NCI-H1436 treated with DMSO at 0.1 percent for 48 hours (cell line): ENCODE results near the gene PCSK5.

ENCODE experiments used
- DNase-seq: peaks from one replicate; lab custom pipeline; 2025; lab: John Stamatoyannopoulos, UW

The PCSK5 gene

GRCh38 chr9:76138360-76138759, 247.9 kb downstream of the PCSK5 start:
- DNase-seq, result no peak

DNA sequence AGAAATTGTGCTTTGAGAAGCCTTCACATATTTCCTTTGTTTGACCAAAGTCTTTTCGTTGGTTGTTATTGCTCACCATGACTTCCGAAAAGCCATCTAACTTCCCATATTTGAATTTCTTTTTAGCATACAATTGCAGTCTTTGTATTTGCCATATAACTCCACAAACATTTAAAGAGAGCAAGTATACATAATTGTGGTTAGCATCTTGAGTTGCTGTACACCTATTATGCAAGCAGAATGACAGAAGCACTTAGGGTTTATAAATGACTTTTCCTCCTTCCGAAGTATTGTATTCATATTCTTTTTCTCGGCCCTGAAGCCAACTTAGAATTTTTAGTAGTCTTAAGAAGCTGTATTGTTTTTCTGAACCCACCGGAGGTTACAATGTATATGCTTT, 253.4 kb downstream of the PCSK5 start:
- no peak for DNase-seq

- DNase-seq, result no peak
Measured at GRCh38 chr9:76150013-76150412, 259.5 kb downstream of the PCSK5 start.

DNA sequence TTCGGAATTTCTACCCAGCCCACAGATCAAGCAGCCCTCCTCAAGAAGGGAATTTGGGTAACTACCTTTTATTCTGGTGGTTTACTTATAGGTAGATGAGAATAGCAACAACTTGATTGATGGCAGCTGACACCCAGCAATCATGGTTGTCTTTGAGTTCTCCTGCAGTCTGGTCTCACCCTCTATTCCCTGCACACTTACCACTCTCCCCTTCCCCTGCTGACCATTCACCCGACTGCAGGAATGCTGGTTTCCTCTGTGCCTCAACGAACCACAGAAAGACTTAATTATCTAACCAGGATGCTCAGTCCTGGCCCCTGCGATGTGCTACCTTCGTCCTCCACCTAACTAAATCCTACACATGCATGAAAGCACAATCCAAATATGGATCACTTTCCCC, 260.8 kb downstream of the PCSK5 start:
- no peak for DNase-seq

- no peak for DNase-seq
Measured at GRCh38 chr9:76153339-76153738, 262.9 kb downstream of the PCSK5 start.

DNA sequence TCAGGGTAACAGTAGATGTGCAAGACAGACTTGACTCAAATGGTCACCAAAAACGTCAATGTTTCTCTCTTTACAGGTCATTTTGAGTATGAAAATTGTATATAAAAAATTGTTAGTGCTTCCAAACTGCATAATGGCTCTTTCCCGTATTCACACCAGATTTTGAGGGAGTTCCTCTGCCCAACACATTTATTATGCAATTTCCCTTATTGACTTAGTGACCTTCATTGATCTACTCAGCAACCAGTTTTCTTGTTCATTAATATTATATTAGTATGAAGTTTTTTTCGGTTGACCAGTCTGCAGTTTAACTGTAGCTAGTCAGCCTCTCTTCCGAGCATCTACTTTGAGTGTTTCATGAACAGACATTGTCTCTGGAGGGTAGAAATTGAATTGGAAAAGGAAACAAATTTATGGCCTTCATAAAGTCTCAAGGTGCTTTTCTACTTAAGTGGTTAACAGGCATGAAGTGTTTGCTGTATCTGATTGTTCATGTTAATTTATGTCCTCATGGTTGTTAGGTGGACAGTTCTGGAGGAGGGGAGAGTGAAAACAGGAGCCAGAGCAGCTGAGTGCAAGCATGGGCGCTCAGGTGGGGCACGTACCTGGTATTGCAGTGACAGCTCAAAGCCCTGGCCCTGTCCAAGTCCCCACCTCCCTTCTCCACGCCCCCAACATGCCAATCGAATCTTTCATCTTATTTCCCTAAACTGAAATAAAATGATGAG, 263.6 kb downstream of the PCSK5 start:
- no peak for DNase-seq

- DNase-seq, result no peak
Measured at GRCh38 chr9:76155361-76155760, 264.9 kb downstream of the PCSK5 start.

GRCh38 chr9:76158713-76159112, 268.2 kb downstream of the PCSK5 start:
- no peak for DNase-seq

DNA sequence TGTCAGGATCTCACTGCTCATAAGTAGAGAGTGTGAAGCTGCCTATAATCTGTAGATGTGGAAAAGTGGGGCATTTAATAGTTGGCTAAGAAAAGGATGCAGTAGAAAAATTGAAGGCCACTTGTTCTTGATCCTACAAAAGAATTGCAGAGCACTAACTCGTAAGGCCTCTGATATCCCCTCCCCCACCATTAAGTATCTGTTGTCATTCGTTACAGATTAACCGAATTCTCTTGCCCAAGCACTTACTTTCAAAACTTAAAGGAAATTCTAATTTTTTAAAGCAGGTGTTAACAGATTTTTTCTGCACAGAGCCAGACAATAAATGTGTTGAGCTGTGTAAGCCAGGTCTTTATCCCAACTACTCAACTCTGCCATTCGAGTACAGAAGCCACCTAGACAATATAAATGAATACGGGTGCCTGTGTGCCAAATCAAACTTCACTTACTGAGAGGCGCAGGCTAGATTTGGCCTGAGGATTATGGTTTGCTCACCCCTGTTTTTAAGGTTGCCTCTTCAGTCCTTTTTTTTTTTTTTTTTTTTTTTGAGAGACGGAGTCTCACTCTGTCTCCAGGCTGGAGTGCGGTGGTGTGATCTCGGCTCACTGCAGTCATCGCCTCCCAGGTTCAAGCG, 268.9 kb downstream of the PCSK5 start:
- no peak for DNase-seq

DNA sequence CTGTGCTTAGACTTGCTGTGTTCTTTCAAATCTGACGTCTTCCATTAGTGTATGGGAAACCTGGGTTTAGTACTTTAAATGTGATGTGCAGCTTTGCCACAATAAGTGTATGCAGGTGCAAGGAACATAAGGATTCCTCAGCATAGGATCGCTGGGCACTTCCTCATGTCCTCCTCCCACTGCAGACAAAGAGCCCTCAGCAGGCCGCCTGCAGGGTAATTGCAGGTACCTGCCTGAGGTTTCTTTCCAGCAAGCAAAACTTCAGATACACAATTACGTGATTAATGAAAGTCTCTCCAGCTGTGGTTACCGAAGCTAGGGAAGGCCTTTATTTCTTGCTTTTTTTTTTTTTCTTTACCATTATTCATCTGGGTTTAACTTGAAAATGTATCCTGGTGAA, 270.6 kb downstream of the PCSK5 start:
- no peak for DNase-seq

- no peak for DNase-seq
Measured at GRCh38 chr9:76161541-76161940, 271.1 kb downstream of the PCSK5 start.

- no peak for DNase-seq
Measured at GRCh38 chr9:76162086-76162730, 271.7 kb downstream of the PCSK5 start.

DNA sequence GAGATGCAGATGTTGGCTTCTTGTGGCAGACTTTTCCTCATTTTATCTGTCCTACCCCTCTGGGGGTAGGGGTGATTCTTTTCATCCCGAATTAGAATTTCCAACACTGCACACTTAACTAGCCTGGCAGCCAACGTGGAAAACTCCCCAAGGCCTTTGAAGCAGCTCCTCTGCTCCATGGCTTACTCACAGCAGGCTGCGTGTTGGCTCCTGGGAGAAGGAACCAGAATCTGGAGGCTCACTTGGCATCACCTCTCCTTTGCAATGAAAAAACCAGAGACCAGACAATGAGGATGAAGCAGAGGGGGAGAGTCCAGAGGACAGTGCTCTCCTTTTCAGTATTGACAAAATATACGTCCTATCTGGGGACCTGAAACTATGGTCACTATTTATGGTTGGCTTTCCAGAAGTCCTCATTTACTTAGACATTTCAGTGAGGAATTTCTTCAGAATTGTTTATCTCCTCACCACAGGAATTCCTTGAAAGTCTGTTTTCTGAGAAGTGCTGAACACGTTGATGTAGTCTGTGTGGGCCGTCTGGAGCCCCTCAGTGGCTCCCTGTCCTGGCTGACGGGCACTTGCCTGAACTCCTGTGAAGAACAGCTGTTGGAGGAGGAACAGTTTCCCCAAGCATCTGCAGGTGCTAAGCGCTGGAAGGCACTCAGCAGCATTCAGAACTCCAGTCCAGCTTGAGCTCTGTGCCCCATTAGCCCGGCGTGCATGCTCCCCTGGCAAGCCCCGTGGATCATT, 272.5 kb downstream of the PCSK5 start:
- DNase-seq, result no peak

GRCh38 chr9:76166526-76166925, 276.1 kb downstream of the PCSK5 start:
- DNase-seq, result no peak

- DNase-seq, result no peak
Measured at GRCh38 chr9:76176171-76176570, 285.7 kb downstream of the PCSK5 start.

DNA sequence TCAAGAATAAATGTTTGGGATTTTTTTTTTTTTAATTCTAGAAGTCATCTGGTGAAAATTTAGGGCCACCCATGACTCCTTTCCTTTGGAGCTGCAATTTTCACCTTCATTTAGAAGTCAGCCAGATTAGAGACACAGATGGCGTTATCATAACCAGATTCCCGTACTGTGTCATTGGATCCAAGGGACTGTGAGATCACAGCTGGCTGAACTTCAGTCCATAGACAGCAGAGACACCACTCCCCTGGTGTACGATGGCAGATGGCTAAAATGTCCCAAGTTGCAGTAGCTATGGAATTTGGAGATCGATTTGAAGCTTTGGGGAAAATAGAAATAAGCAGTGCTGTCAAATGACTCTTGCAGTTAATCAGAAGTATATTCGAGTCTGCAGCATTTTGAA, 287.5 kb downstream of the PCSK5 start:
- DNase-seq, result no peak

- no peak for DNase-seq
Measured at GRCh38 chr9:76180541-76180940, 290.1 kb downstream of the PCSK5 start.

DNA sequence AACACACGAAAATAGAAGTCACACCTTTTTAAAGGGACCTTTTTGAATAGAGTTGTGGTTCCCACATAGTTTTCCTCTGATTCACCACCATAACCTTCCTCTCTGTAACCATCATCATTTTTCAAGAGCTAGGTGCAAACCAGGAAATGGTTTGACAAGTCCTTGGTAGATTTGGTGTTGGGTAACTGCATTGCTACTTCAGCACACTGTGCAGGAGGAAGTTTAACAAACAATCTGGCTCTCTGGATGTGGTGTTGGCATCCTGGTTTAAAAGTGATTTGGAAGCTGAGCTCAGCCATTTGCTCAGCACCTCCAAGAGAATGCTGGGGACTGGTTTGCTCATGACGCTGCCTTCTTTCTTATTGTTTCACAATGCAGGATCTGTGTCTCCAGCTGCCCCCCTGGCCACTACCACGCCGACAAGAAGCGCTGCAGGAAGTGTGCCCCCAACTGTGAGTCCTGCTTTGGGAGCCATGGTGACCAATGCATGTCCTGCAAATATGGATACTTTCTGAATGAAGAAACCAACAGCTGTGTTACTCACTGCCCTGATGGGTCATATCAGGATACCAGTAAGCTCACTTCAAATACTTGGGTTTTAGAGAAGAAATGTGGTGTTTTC, 290.7 kb downstream of the PCSK5 start:
- no peak for DNase-seq

- no peak for DNase-seq
Measured at GRCh38 chr9:76181781-76182180, 291.3 kb downstream of the PCSK5 start.

DNA sequence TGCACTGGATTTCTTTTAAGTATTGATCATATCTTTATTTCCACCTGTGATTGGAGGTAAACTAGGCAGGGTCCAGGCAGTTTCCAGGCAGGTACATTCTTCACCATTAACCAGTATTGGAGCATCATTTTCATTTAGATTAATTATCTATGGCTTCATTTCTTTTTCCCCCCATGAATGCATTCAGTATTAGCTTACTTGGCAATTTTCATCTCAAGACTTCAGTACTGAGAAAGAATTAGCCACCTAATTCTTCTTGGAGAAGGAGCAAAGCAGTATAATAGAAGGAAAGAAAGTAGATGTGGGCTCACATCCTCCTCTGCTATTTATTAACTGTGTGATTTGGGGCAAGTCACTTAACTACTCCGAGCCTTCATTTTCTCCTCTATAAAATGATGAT, 295.0 kb downstream of the PCSK5 start:
- no peak for DNase-seq

GRCh38 chr9:76188286-76188685, 297.8 kb downstream of the PCSK5 start:
- DNase-seq, result no peak

GRCh38 chr9:76188905-76189304, 298.4 kb downstream of the PCSK5 start:
- DNase-seq, result no peak
